ENCODE data around the gene OR1G1. TPM values are rescaled to one million over a fixed set of nuclear protein-coding genes. Genes with fewer than 3 reads are reported as not detected.
"Not testable (repeated sequence)": the region's sequence is repeated elsewhere in the genome, so short reads cannot be mapped to it uniquely, and the experiment has no call there.

The OR1G1 gene
- not detected for total RNA-seq

DNA sequence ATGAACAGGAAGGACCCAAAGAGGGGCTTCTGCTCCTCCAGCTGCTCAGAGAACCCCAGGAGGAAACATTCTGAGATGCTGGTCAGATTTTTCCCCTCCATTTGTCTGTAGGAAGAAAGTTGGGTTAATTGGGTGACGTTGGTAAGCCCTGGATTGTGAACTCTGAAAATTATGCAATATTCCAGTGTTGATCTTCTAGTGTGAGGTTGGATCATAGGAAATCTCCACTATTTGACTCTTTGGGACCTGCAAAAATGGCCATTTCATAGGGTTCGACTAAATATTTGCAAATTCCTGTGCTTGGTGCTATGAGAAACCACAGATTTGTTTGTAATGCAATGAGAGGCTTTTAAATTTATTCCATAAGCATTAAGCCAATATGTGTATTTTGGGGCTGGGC is at the start of gene OR1G1:
Gene OR1G1, minus strand, starts transcription at position 101 of the 400 bp plus-strand sequence. Its CDS starts 0 bp downstream, at position 101.
- ATAC-seq (no peak), DNase-seq (ENCODE audit: low spot score) (no peak)
- intact Hi-C loops (cut with DNase I), result no loop called here

DNA sequence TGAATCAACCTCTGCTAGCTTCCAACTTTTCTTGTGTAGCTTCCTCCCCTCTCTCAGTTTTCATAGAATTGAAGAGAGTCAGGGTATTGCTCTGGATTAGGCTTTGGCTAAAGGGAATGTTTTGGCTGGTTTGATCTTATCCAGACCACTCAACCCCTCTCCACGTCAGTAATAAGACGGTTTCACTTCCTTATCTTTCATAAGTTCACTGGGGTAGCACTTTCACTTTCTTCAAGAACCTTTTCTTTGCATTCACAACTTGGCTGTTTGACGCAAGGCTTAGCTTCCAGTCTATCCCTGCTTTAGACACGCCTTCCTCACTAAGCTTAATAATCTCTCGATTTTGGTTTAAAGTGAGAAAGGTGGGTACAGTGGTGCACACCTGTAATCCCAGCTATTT is 40.2 kb upstream of the OR1G1 start:
- ATAC-seq (no peak), DNase-seq (ENCODE audit: low spot score) (no peak)
- intact Hi-C loops (cut with DNase I), result no loop called here

DNA sequence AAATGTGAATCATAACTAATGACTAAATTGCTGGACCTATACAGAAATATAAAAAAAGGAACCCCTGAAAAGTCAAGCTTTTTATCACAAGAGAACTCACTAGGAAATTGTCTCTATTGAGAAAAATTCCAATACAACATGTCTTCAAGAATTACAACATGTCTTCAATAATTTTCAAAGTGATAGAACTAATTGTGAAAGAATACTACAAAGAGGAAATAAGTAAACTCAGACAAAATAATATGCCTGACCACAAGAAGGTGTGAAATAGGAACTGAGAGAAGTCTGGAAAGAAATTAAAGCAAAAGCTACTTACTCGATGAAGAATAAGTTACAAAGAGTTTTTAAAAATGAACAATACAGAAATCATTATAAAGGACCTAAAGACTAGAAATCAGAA is 29.9 kb upstream of the OR1G1 start:
- no peak for ATAC-seq
- DNase-seq (ENCODE audit: low spot score), result no peak
- intact Hi-C loops (cut with DNase I), result no loop called here

DNA sequence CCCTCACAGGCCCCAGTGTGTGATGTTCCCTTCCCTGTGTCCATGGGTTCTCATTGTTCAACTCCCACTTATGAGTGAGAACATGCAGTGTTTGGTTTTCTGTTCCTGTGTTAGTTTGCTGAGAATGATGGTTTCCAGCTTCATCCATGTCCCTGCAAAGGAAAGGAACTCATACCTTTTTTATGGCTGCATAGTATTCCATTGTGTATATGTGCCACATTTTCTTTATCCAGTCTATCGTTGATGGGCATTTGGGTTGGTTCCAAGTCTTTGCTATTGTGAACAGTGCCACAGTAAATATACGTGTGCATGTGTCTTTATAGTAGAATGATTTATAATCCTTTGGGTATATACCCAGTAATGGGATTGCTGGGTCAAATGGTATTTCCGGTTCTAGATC is 10.1 kb upstream of the OR1G1 start:
- ATAC-seq; intact Hi-C loops (cut with DNase I); DNase-seq (ENCODE audit: low spot score): not testable (repeated sequence)

DNA sequence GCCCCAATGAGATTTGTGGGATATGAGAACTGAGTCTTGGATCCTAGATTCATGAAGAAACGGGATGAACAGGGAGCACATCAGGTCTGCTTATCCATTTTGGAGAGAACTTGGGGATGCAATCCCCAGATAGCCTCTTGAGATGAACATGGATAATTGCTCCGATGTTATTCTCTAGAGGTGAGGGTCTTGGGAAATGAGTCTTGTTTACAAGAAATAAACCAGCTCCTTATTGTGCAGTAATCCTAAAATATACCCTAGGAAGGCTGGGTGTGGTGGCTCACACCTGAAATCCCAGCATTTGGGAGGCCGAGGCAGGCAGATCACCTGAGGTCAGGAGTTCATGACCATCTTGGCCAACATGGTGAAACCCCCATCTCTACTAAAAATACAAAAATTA is 23.0 kb downstream of the OR1G1 start, which contains the start of gene OR1D2:
Gene OR1D2, minus strand, starts transcription at position 101 of the 400 bp plus-strand sequence. CDS start 11,426 bp downstream, outside the sequence.
- no peak for DNase-seq (ENCODE audit: low spot score)
- ATAC-seq, result no peak
- intact Hi-C loops (cut with DNase I), result no loop called here

Other genes with a start within 250 kb of the OR1G1 start
- not detected for gene OR1D5, start 63.9 kb downstream of the OR1G1 start, total RNA-seq
- gene OR1D2, start 23.1 kb downstream of the OR1G1 start, total RNA-seq, result not detected
- gene OR1A2, start 70.0 kb upstream of the OR1G1 start, total RNA-seq, result not detected
- gene OR1A1, start 80.1 kb upstream of the OR1G1 start, total RNA-seq, result not detected
- gene OR3A1, start 170.8 kb upstream of the OR1G1 start, total RNA-seq, result not detected

Measured in sciatic nerve (tissue), 2 donors.